ENCODE results near the gene CNNM3.
A peak's percentile ranks its signal among the peaks of the same experiment; 100 is the strongest.

The CNNM3 gene

DNA sequence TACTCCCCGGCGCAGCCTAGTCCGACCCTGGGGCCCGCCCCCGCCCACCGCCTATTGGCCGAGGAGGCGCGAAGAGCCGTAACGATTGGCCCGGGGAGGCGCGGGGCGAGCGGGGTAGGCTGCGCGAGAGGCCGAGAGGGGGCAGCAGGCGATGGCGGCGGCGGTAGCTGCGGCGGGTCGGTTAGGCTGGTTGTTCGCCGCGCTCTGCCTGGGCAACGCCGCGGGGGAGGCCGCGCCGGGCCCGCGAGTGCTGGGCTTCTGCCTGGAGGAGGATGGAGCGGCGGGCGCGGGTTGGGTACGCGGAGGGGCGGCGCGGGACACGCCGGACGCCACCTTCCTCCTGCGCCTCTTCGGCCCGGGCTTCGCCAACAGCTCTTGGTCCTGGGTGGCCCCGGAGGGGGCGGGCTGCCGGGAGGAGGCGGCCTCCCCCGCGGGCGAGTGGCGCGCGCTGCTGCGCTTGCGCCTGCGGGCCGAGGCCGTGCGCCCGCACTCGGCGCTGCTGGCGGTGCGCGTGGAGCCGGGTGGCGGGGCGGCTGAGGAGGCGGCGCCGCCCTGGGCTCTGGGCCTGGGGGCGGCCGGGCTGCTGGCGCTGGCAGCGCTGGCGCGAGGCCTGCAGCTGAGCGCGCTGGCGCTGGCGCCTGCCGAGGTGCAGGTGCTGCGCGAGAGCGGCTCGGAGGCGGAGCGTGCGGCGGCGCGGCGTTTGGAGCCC lies at the start of gene CNNM3:
Gene CNNM3, plus strand, starts transcription at position 142 of the 709 bp plus-strand sequence. Its CDS starts 10 bp downstream, at position 152.
- Histone ChIP-seq H3K9me3 (ENCODE audit: control insufficient read depth in 1 of 2, low read length in 2 of 2) (no peaks in the 10 kb centered on the region), H3K36me3 (ENCODE audit: control insufficient read depth in 1 of 2, insufficient read depth in 2 of 2, low read length in 2 of 2) (peaks cover under 1 to 4% of the 10 kb centered on the region in 2 donors), H3K4me1 (ENCODE audit: control insufficient read depth in 1 of 2, insufficient read depth in 2 of 2, low read length in 2 of 2) (peaks cover 34 to 53% of the 10 kb centered on the region in 2 donors), H3K27ac (ENCODE audit: low read length) (peak within 1 kb of the TSS; percentile 60), H3K27me3 (ENCODE audit: low read depth, low read length) (no peaks in the 10 kb centered on the region), H3K4me3 (ENCODE audit: low read depth in 1 of 2, low read length in 2 of 2) (peak within 1 kb of the TSS; percentile 73 to 82)

GRCh38 chr2:96767135-96767871 lies 48.8 kb upstream of the CNNM3 start:
- Histone ChIP-seq H3K4me3 (ENCODE audit: low read depth in 1 of 2, low read length in 2 of 2) (no peak overlapping the region), H3K27ac (ENCODE audit: low read length) (no peak overlapping the region), H3K27me3 (ENCODE audit: low read depth, low read length) (no peaks in the 10 kb centered on the region), H3K9me3 (ENCODE audit: control insufficient read depth in 1 of 2, low read length in 2 of 2) (no peaks in the 10 kb centered on the region), H3K4me1 (ENCODE audit: control insufficient read depth in 1 of 2, insufficient read depth in 2 of 2, low read length in 2 of 2) (peaks cover 14 to 27% of the 10 kb centered on the region in 2 donors), H3K36me3 (ENCODE audit: control insufficient read depth in 1 of 2, insufficient read depth in 2 of 2, low read length in 2 of 2) (no peaks in the 10 kb centered on the region)

DNA sequence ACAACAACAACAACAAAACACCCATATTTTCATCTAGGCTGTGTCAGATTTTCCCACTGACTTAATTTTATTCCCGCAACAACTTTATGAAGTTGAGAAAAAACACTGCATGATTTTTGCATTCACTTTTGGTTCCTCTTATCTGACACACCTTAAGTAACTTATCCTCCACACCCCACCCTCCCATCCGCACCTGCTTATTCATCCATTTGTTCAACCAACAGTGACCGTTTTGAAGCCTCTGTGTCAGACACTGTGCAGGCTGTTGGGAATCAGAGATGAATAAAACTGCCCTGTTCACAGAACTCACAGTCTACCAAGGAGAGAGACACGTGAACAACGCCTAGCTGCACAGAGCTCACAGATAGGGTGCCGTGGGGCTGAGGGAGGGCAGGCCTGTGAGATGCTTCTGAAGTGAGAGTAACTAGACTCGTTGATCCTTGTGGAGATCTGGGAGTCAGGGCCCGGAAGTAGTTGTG lies 47.9 kb upstream of the CNNM3 start:
- Histone ChIP-seq H3K27me3 (ENCODE audit: low read depth, low read length) (no peaks in the 10 kb centered on the region), H3K36me3 (ENCODE audit: control insufficient read depth in 1 of 2, insufficient read depth in 2 of 2, low read length in 2 of 2) (no peaks in the 10 kb centered on the region), H3K9me3 (ENCODE audit: control insufficient read depth in 1 of 2, low read length in 2 of 2) (no peaks in the 10 kb centered on the region), H3K27ac (ENCODE audit: low read length) (no peak overlapping the region), H3K4me1 (ENCODE audit: control insufficient read depth in 1 of 2, insufficient read depth in 2 of 2, low read length in 2 of 2) (peaks cover 8 to 21% of the 10 kb centered on the region in 2 donors), H3K4me3 (ENCODE audit: low read depth in 1 of 2, low read length in 2 of 2) (no peak overlapping the region)

GRCh38 chr2:96769814-96770213 lies 46.3 kb upstream of the CNNM3 start:
- Histone ChIP-seq H3K4me3 (ENCODE audit: low read depth in 1 of 2, low read length in 2 of 2) (no peak overlapping the region), H3K36me3 (ENCODE audit: control insufficient read depth in 1 of 2, insufficient read depth in 2 of 2, low read length in 2 of 2) (no peaks in the 10 kb centered on the region), H3K27me3 (ENCODE audit: low read depth, low read length) (no peaks in the 10 kb centered on the region), H3K9me3 (ENCODE audit: control insufficient read depth in 1 of 2, low read length in 2 of 2) (no peaks in the 10 kb centered on the region), H3K27ac (ENCODE audit: low read length) (no peak overlapping the region), H3K4me1 (ENCODE audit: control insufficient read depth in 1 of 2, insufficient read depth in 2 of 2, low read length in 2 of 2) (peaks cover 0 to 8% of the 10 kb centered on the region in 2 donors)

- Histone ChIP-seq H3K4me1 (ENCODE audit: control insufficient read depth in 1 of 2, insufficient read depth in 2 of 2, low read length in 2 of 2) (peaks cover 0 to 8% of the 10 kb centered on the region in 2 donors), H3K4me3 (ENCODE audit: low read depth in 1 of 2, low read length in 2 of 2) (no peak overlapping the region), H3K27me3 (ENCODE audit: low read depth, low read length) (no peaks in the 10 kb centered on the region), H3K36me3 (ENCODE audit: control insufficient read depth in 1 of 2, insufficient read depth in 2 of 2, low read length in 2 of 2) (no peaks in the 10 kb centered on the region), H3K27ac (ENCODE audit: low read length) (no peak overlapping the region), H3K9me3 (ENCODE audit: control insufficient read depth in 1 of 2, low read length in 2 of 2) (no peaks in the 10 kb centered on the region)
Observed at GRCh38 chr2:96770442-96771202, 45.4 kb upstream of the CNNM3 start.

DNA sequence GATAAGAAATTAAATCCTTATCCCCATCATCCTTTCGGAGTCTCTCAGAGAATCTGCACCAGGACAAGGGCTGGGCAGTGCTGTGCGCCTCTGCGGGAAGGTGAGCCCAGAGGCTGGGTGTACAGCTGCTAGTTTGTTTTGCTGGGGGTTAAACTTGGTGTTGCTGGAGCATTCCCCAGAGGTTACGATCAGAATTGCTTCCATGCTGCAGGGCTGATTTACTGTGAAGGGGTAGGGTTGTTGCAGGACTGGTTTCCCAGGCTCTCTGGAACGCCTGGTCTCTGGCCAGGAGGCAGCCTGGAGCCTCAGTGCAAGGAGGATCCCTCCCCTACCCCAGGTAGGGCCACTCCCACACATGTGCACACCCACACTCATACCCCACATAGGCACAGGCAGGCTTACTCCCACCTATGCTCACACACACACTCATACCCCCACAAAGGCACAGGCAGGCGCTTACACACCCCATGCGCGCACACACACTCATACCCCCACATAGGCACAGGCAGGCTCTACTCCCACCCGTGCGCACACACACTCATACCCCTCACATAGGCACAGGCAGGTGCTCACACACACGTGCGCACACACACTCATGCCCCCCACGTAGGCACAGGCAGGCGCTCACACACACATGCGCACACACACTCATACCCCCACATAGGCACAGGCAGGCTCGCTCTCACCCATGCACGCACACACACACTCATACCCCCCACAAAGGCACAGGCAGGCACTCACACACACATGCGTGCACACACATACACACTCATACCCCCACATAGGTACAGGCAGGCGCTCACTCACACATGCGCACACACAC lies 44.1 kb upstream of the CNNM3 start:
- Histone ChIP-seq H3K9me3 (ENCODE audit: control insufficient read depth in 1 of 2, low read length in 2 of 2) (no peaks in the 10 kb centered on the region), H3K36me3 (ENCODE audit: control insufficient read depth in 1 of 2, insufficient read depth in 2 of 2, low read length in 2 of 2) (no peaks in the 10 kb centered on the region), H3K27ac (ENCODE audit: low read length) (no peak overlapping the region), H3K4me3 (ENCODE audit: low read depth in 1 of 2, low read length in 2 of 2) (no peak overlapping the region), H3K4me1 (ENCODE audit: control insufficient read depth in 1 of 2, insufficient read depth in 2 of 2, low read length in 2 of 2) (peaks cover 0 to 8% of the 10 kb centered on the region in 2 donors), H3K27me3 (ENCODE audit: low read depth, low read length) (no peaks in the 10 kb centered on the region)

- Histone ChIP-seq H3K27ac (ENCODE audit: low read length) (no peak overlapping the region), H3K36me3 (ENCODE audit: control insufficient read depth in 1 of 2, insufficient read depth in 2 of 2, low read length in 2 of 2) (no peaks in the 10 kb centered on the region), H3K4me3 (ENCODE audit: low read depth in 1 of 2, low read length in 2 of 2) (no peak overlapping the region), H3K4me1 (ENCODE audit: control insufficient read depth in 1 of 2, insufficient read depth in 2 of 2, low read length in 2 of 2) (peaks cover 0 to 8% of the 10 kb centered on the region in 2 donors), H3K9me3 (ENCODE audit: control insufficient read depth in 1 of 2, low read length in 2 of 2) (no peaks in the 10 kb centered on the region), H3K27me3 (ENCODE audit: low read depth, low read length) (no peaks in the 10 kb centered on the region)
Observed at GRCh38 chr2:96772903-96773671, 43.0 kb upstream of the CNNM3 start.

GRCh38 chr2:96773922-96774321 lies 42.1 kb upstream of the CNNM3 start:
- no peaks in the 10 kb centered on the region for H3K9me3 ChIP-seq (ENCODE audit: control insufficient read depth in 1 of 2, low read length in 2 of 2)
- H3K27ac ChIP-seq (ENCODE audit: low read length): peak overlapping the region; percentile 63
- H3K36me3 ChIP-seq (ENCODE audit: control insufficient read depth in 1 of 2, insufficient read depth in 2 of 2, low read length in 2 of 2): no peaks in the 10 kb centered on the region
- peak overlapping the region; percentile 43 to 70 for H3K4me3 ChIP-seq (ENCODE audit: low read depth in 1 of 2, low read length in 2 of 2)
- peaks cover 0 to 8% of the 10 kb centered on the region in 2 donors for H3K4me1 ChIP-seq (ENCODE audit: control insufficient read depth in 1 of 2, insufficient read depth in 2 of 2, low read length in 2 of 2)
- H3K27me3 ChIP-seq (ENCODE audit: low read depth, low read length): no peaks in the 10 kb centered on the region

DNA sequence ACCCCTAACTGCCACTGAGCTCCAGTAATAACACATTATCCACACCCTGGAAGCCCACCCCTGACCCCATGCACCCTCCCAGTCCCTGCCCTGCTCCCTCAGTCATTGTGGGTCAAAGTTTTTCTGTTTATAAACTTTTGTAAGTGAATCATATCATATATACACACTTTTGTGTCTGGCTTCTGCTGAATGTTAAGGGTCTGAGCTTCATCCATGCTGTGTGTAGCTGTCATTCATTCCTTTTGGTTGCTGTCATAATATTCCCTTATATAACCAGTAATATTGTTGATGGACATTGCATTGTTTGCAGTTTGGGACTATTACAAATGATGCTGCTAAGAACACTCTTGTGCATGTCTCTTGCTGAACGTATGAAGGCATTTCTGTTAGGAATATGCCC lies 40.9 kb upstream of the CNNM3 start:
- no peaks in the 10 kb centered on the region for H3K27me3 ChIP-seq (ENCODE audit: low read depth, low read length)
- peaks cover 0 to 4% of the 10 kb centered on the region in 2 donors for H3K4me1 ChIP-seq (ENCODE audit: control insufficient read depth in 1 of 2, insufficient read depth in 2 of 2, low read length in 2 of 2)
- H3K27ac ChIP-seq (ENCODE audit: low read length): no peak overlapping the region
- H3K9me3 ChIP-seq (ENCODE audit: control insufficient read depth in 1 of 2, low read length in 2 of 2): no peaks in the 10 kb centered on the region
- H3K36me3 ChIP-seq (ENCODE audit: control insufficient read depth in 1 of 2, insufficient read depth in 2 of 2, low read length in 2 of 2): no peaks in the 10 kb centered on the region
- H3K4me3 ChIP-seq (ENCODE audit: low read depth in 1 of 2, low read length in 2 of 2): no peak overlapping the region

DNA sequence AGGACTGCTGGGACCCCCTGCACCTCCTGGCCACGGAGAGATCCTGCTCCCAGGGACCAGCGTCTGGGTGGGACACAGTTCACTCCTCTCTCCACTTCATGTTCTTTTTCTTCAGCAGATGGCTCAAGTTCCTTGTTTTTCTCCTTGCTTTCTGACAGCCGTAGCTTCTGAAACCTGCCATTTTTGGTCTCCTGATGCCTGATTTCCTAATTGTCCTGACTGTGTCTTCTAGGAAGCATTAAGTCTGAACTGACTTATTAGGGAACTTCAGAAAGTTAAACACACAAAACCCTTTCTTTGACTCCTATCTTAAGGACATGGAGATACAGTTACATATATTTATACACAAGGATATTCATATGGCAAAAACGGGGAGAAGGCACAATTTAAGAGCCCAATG lies 32.7 kb upstream of the CNNM3 start:
- Histone ChIP-seq H3K9me3 (ENCODE audit: control insufficient read depth in 1 of 2, low read length in 2 of 2) (no peaks in the 10 kb centered on the region), H3K36me3 (ENCODE audit: control insufficient read depth in 1 of 2, insufficient read depth in 2 of 2, low read length in 2 of 2) (no peaks in the 10 kb centered on the region), H3K27ac (ENCODE audit: low read length) (no peak overlapping the region), H3K4me1 (ENCODE audit: control insufficient read depth in 1 of 2, insufficient read depth in 2 of 2, low read length in 2 of 2) (peaks cover 3 to 11% of the 10 kb centered on the region in 2 donors), H3K27me3 (ENCODE audit: low read depth, low read length) (no peaks in the 10 kb centered on the region), H3K4me3 (ENCODE audit: low read depth in 1 of 2, low read length in 2 of 2) (no peak overlapping the region)

All from muscle layer of duodenum (tissue), 2 donors.